ENCODE results near the gene NFASC.

The NFASC gene

DNA sequence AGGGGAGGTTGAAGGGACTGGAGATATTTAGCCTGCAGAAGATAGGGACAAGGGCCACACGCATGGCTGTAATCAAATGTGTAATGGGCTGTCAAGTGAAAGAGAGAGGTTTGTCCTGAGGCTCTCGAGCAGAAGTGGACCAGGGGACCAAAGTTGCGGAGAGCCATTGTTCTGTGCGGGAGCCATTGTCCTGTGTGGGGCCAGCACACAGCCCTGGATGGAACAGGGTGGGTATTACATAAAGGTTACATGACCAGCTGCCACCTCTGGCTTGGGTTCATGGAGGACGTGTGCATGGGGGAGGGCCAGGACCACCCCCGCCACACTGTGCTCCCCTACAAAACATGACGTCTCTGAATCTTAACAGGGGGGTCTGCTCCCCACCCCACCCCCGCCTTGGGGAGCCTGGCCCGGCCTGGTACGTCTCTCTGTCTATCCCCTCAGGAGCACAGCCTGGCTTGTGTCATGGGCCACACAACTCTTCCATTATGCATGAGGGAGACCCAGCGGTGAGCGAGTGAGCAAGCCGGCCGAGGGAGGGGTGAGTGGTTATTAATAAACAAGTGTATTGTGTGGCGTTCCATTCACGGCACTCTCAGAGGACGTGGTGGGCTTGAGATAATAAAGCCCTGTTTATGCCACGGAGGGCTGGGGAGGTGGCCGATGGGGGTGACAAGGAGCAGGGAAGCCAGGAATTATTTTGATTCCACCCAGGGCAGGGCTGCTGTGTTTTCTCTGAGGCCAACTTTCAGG is at the start of gene NFASC:
Gene NFASC, plus strand, starts transcription at position 703 of the 753 bp plus-strand sequence. CDS start 73,454 bp downstream, outside the sequence.
- DNase-seq = no peak

GRCh38 chr1:204821476-204821875 is 49.2 kb upstream of the NFASC start:
- no peak for DNase-seq

DNA sequence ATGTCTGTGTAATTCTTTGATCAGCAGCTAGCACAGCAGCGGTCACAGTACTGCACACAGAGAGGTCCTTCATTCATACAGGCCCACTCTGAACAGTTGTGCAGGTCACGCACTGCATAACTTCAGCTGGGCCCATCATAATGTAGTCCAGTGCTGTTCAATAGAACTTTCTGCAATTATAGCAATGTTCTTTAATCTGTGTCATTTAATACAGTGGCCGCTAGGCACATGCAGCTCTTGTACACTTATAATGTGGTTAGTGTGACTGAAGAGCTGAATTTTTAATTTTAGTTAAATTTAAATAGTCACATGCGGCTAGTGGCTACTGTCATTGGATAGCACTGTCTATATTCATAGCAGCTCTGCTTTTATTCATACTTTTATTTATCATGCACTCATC is 48.7 kb upstream of the NFASC start:
- no peak for DNase-seq

- DNase-seq = peak; percentile 28
Measured at GRCh38 chr1:204826970-204827369, 43.7 kb upstream of the NFASC start.

- peak; percentile 55 for DNase-seq
Measured at GRCh38 chr1:204828352-204828850, 42.3 kb upstream of the NFASC start.

- DNase-seq = no peak
Measured at GRCh38 chr1:204829133-204829825, 41.4 kb upstream of the NFASC start.

DNA sequence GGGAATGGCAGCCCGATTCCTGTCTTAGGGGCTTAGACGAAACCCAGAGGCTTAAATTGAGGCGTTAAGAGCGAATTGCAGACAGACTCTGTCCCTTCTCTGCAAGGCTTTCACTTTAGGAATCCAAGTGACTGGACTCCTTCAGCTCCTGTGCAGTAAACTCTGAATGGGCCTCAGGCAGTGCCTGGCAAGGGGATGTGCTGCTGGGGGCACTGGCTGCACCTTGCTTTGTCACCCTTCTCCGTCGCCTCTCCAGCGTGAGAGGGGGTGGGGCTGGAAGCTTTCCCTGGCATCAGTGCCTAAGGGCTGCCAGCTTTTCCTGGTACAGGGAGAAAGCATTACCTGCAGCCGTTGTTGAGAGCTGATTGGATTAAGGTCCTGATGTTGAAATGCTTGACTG is 39.9 kb upstream of the NFASC start:
- DNase-seq = no peak

GRCh38 chr1:204831186-204831585 is 39.5 kb upstream of the NFASC start:
- DNase-seq = no peak

DNA sequence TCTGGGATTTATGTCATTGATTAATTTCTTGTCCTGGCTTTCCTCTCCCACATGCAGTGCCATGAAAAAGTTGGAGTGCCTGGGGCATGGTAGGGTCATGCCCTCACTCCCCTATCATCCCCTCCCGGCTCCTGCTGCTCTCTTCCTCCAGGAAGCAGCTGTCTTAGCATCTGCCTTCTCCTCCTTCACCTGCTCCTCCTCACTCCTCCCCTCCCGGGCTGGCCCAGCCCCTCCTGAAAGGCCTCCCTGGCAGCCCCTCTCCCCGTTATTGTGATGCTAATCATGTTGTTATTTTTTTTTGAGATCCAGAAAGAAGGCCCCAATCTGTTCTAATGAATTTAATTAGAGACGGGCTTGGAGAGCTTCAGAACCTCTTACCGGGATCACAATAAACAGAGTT is 36.3 kb upstream of the NFASC start:
- no peak for DNase-seq

DNA sequence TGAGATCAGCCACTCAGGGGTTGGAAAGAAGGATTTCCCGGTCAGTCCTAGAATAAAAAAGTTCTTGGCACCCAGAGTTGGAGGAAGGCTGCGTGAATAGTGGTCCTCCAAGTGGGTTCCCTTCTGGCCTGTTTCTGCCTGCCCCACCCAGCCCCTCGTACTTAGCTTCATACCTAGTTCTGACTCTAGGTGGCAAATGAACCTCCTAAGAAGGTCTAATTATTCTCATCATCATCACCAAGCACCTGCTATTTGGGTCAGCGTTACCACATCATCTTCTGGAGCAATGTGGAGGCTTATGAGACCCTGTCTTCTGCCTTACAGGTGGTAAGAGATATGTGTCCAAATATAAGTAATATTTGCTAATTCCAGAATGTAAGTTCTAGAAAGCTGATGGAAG is 35.9 kb upstream of the NFASC start:
- no peak for DNase-seq

- no peak for DNase-seq
Measured at GRCh38 chr1:204835737-204836136, 34.9 kb upstream of the NFASC start.

DNA sequence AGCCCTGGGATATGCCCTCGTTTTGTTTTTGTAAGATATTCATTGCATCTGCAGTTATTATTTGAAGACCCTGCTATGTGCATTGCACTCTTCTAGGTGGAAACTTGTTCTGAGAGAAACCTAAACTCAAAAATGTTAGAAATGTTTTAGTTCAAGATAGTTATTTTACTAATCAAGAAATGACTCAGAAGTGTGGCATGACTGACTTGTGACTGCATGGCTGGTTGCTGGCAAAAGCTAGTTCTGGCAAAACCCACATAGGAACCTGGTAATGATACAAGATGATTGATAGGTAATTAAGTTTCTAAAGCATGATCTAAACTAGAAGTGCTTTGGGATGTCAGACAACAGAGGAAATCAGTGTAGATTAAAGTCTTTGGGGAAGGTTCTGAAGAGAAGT is 33.8 kb upstream of the NFASC start:
- DNase-seq = no peak

DNA sequence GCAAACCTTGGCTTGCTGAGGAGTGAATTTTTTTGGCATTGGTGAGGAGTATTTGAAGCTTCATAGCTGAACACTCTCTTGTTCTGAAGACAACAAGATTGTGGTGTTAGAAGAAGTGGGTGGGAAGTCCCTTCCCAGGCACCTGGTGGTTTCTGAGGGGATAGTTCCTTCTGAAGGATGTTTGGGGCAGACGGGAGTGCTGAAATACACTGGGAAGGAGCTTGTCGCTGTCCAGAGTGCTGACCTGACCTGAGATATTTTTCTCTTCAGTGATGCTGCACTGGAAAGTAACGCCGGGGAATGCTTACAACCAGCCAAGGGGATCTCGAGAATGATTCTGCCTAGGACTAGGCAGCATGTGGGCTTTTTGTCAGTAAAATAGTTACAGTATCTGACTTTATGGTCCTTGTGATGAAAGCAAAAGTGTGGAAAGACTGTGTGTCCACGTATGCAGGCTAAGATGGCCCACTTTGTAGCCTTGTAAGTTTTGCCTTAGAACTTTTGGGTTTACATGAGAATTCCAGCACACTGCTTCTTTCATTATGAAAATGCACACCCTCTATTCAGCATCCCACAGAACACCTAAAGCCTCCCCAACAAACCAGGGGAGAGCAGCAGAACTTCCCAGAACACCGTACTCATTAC is 33.1 kb upstream of the NFASC start:
- no peak for DNase-seq

- no peak for DNase-seq
Measured at GRCh38 chr1:204841316-204841715, 29.3 kb upstream of the NFASC start.

DNA sequence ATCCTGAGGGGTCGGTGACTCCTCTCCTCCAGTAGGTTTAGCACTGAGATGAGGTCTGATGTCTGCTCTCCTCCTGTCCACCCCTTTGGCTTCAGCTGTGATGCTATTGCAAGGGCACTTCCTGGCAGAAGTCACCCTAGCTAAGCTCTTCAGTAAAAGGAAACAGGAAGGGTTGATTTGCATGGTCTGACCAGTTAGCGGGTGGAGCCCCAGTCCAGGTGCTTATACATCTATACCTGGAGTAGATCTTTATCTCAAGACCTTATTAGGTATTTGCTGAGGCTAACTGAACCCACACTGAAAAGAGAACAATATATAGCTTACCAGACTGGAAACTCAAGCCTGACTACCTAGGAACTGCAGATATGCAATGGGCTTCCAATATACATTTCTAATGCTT is 28.9 kb upstream of the NFASC start:
- DNase-seq = no peak

DNA sequence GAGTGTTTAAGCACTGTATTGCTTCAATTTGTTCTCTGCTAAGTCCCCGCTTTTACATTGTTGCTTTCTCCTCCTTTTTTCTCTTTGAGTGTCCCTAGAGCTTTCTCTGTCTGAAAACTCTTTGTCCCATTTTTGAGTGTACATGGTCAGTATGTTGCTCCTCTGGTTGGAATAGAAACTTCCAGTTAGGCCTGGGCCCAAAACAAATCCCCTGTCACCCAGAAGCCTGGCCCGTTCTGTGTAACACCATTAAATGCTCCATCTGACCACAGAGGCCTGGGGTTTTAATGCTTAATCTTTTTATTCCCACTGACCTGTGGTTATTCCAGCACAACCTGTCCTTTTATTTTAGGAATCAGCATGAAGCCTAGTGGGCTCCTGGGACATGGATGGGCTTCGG is 28.3 kb upstream of the NFASC start:
- no peak for DNase-seq

- DNase-seq = no peak
Measured at GRCh38 chr1:204842892-204843291, 27.8 kb upstream of the NFASC start.

DNA sequence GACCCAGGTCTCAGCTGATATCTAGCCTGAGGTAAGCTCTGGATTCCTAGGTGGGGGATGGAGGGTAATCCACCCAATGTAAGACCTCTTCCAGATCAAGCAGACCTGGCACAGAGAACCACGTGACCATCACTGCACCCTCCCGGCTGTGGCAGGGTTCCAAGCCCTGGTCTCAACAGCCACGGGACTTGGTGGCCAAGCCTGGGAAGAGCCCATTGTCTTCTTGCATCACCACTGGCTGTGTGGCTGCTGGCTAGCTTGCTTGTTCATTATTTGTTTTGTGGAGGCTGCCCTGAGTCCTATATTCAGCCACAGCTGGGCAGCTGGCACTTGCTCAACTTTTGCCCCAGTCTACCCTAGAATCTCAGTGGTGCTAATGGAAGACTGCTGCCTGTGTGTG is 24.1 kb upstream of the NFASC start:
- DNase-seq = no peak

DNA sequence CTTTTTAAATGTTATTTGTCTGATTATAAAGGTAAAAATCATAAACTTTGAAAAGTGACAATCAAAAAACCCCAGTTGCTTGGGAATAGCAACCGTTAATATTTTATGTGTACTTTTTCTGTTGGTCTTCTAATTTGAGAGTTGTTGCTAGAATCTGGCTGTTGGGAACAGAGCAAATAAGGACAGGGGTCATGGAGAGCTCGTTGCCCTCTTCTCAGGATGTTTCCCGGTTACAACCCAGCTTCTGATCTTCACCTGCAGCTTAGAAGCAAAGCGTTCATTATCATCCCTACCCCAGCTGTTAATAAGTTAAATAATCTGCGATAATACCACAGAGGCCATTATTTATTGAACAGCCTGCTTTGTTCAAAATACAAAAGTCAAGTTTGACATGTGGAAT is 22.1 kb upstream of the NFASC start:
- DNase-seq = no peak

- DNase-seq = no peak
Measured at GRCh38 chr1:204852854-204853253, 17.8 kb upstream of the NFASC start.

DNA sequence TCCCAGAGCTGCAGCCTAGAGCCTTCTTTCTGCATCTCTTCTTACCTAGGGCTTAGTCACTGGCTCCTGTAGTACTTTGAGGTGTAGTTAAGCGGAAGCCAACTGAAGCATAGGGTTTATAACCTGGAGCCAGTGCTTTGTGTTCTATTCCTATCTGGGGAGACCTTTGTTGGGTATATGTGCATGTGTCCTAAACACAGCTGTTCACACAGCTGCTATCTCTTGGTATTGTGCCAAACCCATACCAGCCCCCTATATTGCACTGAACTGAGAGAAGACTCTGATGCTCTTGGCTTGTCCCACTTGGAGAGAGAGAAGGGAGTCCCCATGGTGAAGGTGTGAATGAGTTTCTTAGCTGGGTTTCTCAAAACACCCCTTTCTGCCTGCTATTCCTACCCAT is 17.2 kb upstream of the NFASC start:
- DNase-seq = no peak

DNA sequence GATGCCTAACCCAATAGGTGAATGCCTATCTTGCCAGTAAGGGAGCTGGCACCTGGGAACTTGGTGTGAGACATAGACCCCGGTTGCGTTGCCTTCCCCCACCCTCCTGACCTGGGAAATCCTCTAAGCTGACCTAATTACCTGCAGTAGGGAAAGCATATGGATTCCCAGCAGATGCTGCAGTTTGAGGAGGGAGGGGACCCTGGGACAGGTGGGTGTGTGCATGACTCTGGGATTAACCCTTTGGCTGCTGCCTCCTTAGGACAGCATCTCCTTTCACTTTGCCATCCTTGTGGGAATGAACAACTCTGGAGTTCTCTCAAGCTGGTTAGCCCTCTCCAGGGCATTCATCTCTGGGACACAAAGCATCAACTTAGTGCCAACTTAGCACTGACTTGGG is 16.4 kb upstream of the NFASC start:
- no peak for DNase-seq

DNA sequence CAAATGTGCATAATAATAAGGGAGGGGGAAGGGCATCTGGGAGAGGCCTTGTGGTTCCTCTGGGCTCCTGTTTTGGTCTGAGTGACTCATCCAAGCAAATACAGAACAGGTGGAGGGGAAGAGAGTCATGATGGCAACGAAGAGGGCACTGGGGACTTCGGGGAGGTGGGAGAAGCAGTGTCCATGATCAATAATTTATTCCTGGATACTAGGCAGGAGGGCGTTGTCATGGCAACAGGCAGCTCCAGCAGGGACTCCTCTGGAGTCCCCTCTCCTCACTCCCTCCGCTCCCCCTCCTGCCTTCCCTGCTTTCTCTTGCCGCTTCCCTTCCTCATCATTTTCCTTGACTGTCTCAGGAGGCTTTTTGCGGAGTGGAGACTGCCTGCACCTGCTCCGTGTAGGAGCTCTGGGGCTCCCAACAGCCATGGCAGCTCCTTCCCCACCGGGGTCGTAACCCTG is 12.3 kb upstream of the NFASC start:
- DNase-seq = no peak

DNA sequence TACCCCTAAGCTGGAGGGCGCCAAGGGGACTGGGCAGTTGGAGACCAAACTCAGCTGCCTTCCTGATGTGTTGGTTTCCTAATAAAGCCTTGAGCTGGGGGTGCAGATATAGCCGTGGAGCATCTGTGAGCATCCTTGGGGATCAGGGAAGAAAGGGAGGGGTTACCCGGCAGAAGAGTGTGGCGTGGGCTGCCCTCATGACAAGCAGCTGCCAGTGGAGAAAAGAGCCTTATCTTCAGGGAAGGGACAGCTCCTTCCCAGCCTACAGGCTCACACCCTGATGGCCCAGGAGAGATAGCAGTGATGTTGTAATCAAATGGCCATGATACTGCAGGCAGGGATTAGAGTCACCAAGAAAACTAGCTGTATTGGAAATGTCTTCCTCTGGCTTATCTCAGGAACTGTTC is 10.8 kb upstream of the NFASC start:
- no peak for DNase-seq
